Activated CD4-positive, alpha-beta T cell treated with anti-CD3 and anti-CD28 coated beads for 36 hours (primary cell): ENCODE measurements around the gene AP1M1. TPM values are rescaled to one million over a fixed set of nuclear protein-coding genes. Genes with fewer than 3 reads are reported as not detected.

Experiments
- ATAC-seq: fragments of 200-7000 bp; cut with Tn5 transposase; one replicate; pipeline ENCODE4 v1.10.0; 2021; ENCODE audit warnings: mild to moderate bottlenecking, moderate library complexity
- CTCF ChIA-PET: fragments of 350-600 bp; sonication (Branson Sonifier 250); formaldehyde crosslinking; loops from one replicate; lab custom pipeline; 2021; ENCODE audit warnings: antibody characterized with exemption; lab: Charles Lee
- POLR2A ChIA-PET: fragments of 350-600 bp; sonication (Branson Sonifier 250); formaldehyde crosslinking; loops from one replicate; lab custom pipeline; 2021; ENCODE audit warnings: antibody characterized with exemption, inconsistent platforms; lab: Charles Lee
- DNase-seq: peaks from one replicate; pipeline ENCODE4 v3.0.0-alpha.2; 2020
- H3K27ac Mint-ChIP-seq: one replicate; pipeline ENCODE4 v1.8.0; 2021; ENCODE audit warnings: mixed read lengths
- H3K27me3 Mint-ChIP-seq: one replicate; pipeline ENCODE4 v1.8.0; 2021; ENCODE audit warnings: mixed read lengths
- H3K36me3 Mint-ChIP-seq: one replicate; pipeline ENCODE4 v1.8.0; 2021; ENCODE audit warnings: low read depth, mixed read lengths
- H3K4me1 Mint-ChIP-seq: one replicate; pipeline ENCODE4 v1.8.0; 2021; ENCODE audit warnings: mixed read lengths
- H3K4me3 Mint-ChIP-seq: one replicate; pipeline ENCODE4 v1.8.0; 2021; ENCODE audit warnings: mild to moderate bottlenecking, moderate library complexity, mixed read lengths
- H3K9me3 Mint-ChIP-seq: one replicate; pipeline ENCODE4 v1.8.0; 2021; ENCODE audit warnings: low read depth, mixed read lengths
- intact Hi-C, 2 experiments: fragments of 100-400 bp; cut with DNase I in 1 of 2; cut with micrococcal nuclease in 1 of 2; formaldehyde crosslinking; loops; one replicate each; pipeline versions ENCODE4 v1.14.2 to v1.15.1; 2022 to 2024; cut with DNase I, micrococcal nuclease
- total RNA-seq, 2 experiments: library from RNA; stranded (reverse); gene quantifications; one replicate each; pipeline ENCODE4 v1.2.3, GENCODE V29; 2021

Gene AP1M1
- total RNA-seq, 2 experiments from 2014 or later, result 61.8 to 92.0 TPM

DNA sequence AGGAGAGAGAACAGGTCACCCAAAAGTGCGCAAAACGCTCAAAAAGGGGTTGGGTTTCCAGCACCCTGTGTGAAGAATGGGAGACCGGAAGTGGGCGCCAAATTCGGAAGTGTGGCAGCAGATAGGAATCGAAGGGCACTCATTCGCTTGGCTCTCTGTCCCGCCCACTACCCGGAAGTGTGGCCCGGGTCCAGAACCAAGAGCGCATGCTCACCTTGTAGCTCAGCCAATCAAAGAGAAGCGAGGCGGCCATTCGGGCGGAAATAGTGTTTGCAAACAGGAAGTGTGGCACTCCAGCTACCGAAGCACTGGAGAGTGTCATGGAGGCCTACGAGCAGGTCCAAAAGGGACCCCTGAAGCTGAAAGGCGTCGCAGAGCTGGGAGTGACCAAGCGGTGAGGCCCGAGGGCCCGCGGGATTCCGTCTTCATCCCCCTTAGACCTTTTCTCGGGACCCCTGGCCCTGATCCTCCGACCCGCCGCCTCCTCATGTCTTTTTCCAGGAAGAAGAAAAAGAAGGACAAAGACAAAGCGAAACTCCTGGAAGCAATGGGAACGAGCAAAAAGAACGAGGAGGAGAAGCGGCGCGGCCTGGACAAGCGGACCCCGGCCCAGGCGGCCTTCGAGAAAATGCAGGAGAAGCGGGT is 12.5 kb upstream of the AP1M1 start, which contains the start of gene FAM32A:
TSS of gene FAM32A (plus strand) at position 288 of the 645 bp plus-strand sequence. CDS start at position 321, 33 bp downstream.
- H3K9me3 Mint-ChIP-seq, result no peaks in the 10 kb centered on the region
- ATAC-seq (peak; percentile 98), DNase-seq (peak; percentile 99)
- H3K4me3 Mint-ChIP-seq, result peak within 1 kb of the TSS; percentile 100
- H3K27ac Mint-ChIP-seq, result peak within 1 kb of the TSS; percentile 97
- H3K4me1 Mint-ChIP-seq, result peaks cover 26% of the 10 kb centered on the region
- ChIA-PET POLR2A (interaction anchor here (0.7 to 1.7 kb wide), 7 partner anchors 12 to 399 kb away, joined by 3 to 19 read pairs (median 4); partner anchors contain the start of gene AP1M1), CTCF (interaction anchor here (0.6 to 4.0 kb wide), 27 partner anchors 10 to 1391 kb away, joined by 3 to 53 read pairs (median 4); partner anchors contain the start of genes AP1M1 and TPM4)
- no peaks in the 10 kb centered on the region for H3K27me3 Mint-ChIP-seq
- intact Hi-C loops, result loop anchor here (1.0 to 10.0 kb wide), 9 partner anchors 12 to 350 kb away; partner anchors contain the start of genes AP1M1 (in 2 of the 2), RAB8A (in 2 of the 2), C19orf44 (in 1 of the 2) and CALR3 (in 1 of the 2)
- peaks cover 23% of the 10 kb centered on the region for H3K36me3 Mint-ChIP-seq

- ChIA-PET CTCF (interaction anchor here (0.6 to 4.0 kb wide), 25 partner anchors 10 to 1392 kb away, joined by 3 to 53 read pairs (median 4); partner anchors contain the start of genes AP1M1 and TPM4), POLR2A (interaction anchor here (0.6 to 1.7 kb wide), 6 partner anchors 12 to 115 kb away, joined by 3 to 19 read pairs (median 3); partner anchors contain the start of gene AP1M1)
- H3K4me3 Mint-ChIP-seq, result peak overlapping the region; percentile 100
- peaks cover 26% of the 10 kb centered on the region for H3K4me1 Mint-ChIP-seq
- H3K9me3 Mint-ChIP-seq, result no peaks in the 10 kb centered on the region
- H3K36me3 Mint-ChIP-seq, result peaks cover 23% of the 10 kb centered on the region
- DNase-seq (peak; percentile 73), ATAC-seq (peak; percentile 14)
- peak overlapping the region; percentile 97 for H3K27ac Mint-ChIP-seq
- H3K27me3 Mint-ChIP-seq, result no peaks in the 10 kb centered on the region
- intact Hi-C loops, result loop anchor here (1.0 to 10.0 kb wide), 9 partner anchors 12 to 351 kb away; partner anchors contain the start of genes AP1M1 (in 2 of the 2), RAB8A (in 2 of the 2), C19orf44 (in 1 of the 2) and CALR3 (in 1 of the 2)
These were observed 12.0 kb upstream of the AP1M1 start for GRCh38 chr19:16185768-16186123.

DNA sequence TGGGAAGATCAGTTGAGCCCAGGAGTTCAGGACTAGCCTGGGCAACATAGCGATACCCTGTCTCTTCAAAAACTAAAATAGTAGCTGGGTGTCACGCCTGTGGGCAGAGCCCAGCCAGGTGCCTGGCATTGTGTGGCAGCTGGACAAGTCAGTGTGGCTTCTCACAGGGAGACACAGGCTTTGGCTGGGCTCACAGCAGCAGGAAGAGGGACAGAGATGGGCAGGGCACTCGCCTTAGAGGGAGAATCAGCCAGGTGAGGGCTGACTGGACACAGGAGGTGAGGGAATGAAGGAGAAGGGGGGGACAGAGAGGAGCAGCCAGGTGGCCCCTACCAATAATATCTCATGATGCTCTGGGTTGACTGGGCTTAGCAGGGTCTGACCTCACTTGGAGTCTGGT is 9.2 kb upstream of the AP1M1 start:
- Mint-ChIP-seq H3K27me3 (no peaks in the 10 kb centered on the region), H3K36me3 (peaks cover 33% of the 10 kb centered on the region), H3K4me1 (peaks cover 20% of the 10 kb centered on the region), H3K27ac (no peak overlapping the region), H3K4me3 (no peak overlapping the region), H3K9me3 (no peaks in the 10 kb centered on the region)
- CTCF ChIA-PET, result interaction anchor here (0.5 to 1.7 kb wide), 5 partner anchors 113 to 396 kb away, joined by 3 to 4 read pairs (median 3); no protein-coding TSS in a partner anchor
- DNase-seq (no peak), ATAC-seq (no peak)
- intact Hi-C loops, result loop anchor here in 1 of 2 experiments (10.0 kb wide), 1 partner anchor 354 kb away; no protein-coding TSS in a partner anchor
- POLR2A ChIA-PET, result interaction anchor here (0.6 kb wide), 1 partner anchor 1919 kb away, joined by 3 read pairs; no protein-coding TSS in a partner anchor

DNA sequence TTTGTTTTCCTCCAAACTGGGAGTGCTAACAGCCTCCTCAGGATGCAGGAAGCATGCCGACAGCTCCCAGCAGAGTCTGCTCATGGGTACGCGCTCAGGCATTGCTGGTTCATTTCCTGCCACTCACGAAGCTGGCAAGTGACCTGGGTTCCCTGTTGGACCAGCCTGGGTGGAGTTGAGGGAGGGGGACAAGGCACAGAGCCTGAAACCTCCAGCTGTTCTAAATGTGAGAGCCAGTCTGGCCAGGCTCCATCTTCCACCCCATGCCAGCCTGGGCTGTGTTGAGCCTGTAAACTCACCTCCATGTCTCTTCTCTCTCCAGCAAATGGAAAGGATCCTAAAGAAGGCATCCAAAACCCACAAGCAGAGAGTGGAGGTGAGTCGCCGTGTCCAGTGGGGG is 7.5 kb upstream of the AP1M1 start:
- no peaks in the 10 kb centered on the region for H3K27me3 Mint-ChIP-seq
- CTCF ChIA-PET, result interaction anchor here (0.9 kb wide), 1 partner anchor 104 kb away, joined by 3 read pairs; no protein-coding TSS in a partner anchor
- no peaks in the 10 kb centered on the region for H3K9me3 Mint-ChIP-seq
- H3K4me3 Mint-ChIP-seq, result no peak overlapping the region
- ATAC-seq (no peak), DNase-seq (no peak)
- H3K36me3 Mint-ChIP-seq, result peaks cover 33% of the 10 kb centered on the region
- POLR2A ChIA-PET, result no interaction called here
- H3K27ac Mint-ChIP-seq, result no peak overlapping the region
- peaks cover 16% of the 10 kb centered on the region for H3K4me1 Mint-ChIP-seq
- intact Hi-C loops, result no loop called here

DNA sequence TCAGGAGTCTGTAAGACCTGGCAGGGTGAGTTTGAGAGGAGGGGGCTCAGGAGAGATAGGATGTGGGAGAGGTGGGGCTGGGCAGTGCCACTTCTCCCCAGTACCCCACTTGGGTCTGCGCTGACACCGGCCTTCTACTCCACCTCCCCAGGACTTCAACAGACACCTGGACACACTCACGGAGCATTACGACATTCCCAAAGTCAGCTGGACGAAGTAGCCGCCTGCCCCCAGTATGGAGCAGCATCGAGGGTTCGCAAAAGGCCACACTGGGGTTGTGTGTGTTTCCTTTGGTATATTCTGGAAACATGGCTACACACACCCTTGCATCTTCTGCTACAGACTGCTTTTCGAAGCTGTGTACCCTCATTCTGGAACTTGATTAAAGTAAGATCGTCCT is 7.0 kb upstream of the AP1M1 start:
- POLR2A ChIA-PET, result no interaction called here
- H3K9me3 Mint-ChIP-seq, result no peaks in the 10 kb centered on the region
- H3K27me3 Mint-ChIP-seq, result no peaks in the 10 kb centered on the region
- intact Hi-C loops, result no loop called here
- no peak overlapping the region for H3K27ac Mint-ChIP-seq
- peaks cover 16% of the 10 kb centered on the region for H3K4me1 Mint-ChIP-seq
- H3K4me3 Mint-ChIP-seq, result no peak overlapping the region
- ATAC-seq (no peak), DNase-seq (no peak)
- CTCF ChIA-PET, result interaction anchor here (0.9 kb wide), 1 partner anchor 104 kb away, joined by 3 read pairs; no protein-coding TSS in a partner anchor
- peaks cover 29% of the 10 kb centered on the region for H3K36me3 Mint-ChIP-seq

- no peak for ATAC-seq
- intact Hi-C loops, result no loop called here
These were observed 6.3 kb upstream of the AP1M1 start for GRCh38 chr19:16191216-16191908.

DNA sequence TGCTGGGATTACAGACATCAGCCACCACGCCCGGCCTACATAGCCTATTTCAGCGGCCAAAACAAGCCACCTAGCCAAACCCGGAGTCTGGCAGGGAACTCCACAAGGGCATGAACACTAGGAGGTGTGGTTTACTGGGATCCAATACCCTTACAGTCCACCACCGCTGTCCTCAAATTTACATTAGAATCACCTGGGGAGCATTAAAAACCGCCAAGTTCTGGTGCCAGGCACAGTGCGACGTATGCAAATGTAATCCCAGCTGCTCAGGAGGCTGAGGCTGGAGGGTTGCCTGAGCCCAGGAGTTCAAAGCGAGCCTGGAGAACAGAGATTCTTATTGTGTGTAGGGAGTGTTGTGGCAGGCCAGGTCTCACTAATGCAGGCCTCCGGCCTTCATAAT is 4.2 kb upstream of the AP1M1 start:
- ChIA-PET POLR2A (no interaction called here), CTCF (interaction anchor here (0.8 kb wide), 1 partner anchor 123 kb away, joined by 3 read pairs; no protein-coding TSS in a partner anchor)
- H3K27ac Mint-ChIP-seq, result no peak overlapping the region

More at GRCh38 chr19:16191216-16191908, 6.3 kb upstream of the AP1M1 start:
- Mint-ChIP-seq H3K36me3 (peaks cover 28% of the 10 kb centered on the region), H3K27ac (no peak overlapping the region), H3K4me3 (no peak overlapping the region), H3K9me3 (no peaks in the 10 kb centered on the region), H3K4me1 (peaks cover 14% of the 10 kb centered on the region), H3K27me3 (no peaks in the 10 kb centered on the region)
- CTCF ChIA-PET, result interaction anchor here (0.9 kb wide), 1 partner anchor 105 kb away, joined by 3 read pairs; no protein-coding TSS in a partner anchor
- DNase-seq, result no peak
- POLR2A ChIA-PET, result no interaction called here

GRCh38 chr19:16197188-16197621 is 506 bp upstream of the AP1M1 start:
- ChIA-PET POLR2A (interaction anchor here (0.5 to 1.5 kb wide), 5 partner anchors 12 to 485 kb away, joined by 3 to 19 read pairs (median 3); partner anchors contain the start of genes FAM32A and RAB8A), CTCF (interaction anchor here (0.9 to 1.3 kb wide), 4 partner anchors 10 to 189 kb away, joined by 3 to 15 read pairs (median 4); partner anchors contain the start of gene FAM32A)
- DNase-seq (no peak), ATAC-seq (no peak)
- Mint-ChIP-seq H3K9me3 (no peaks in the 10 kb centered on the region), H3K36me3 (peaks cover 7% of the 10 kb centered on the region), H3K4me3 (peak overlapping the region; percentile 83), H3K27ac (peak overlapping the region; percentile 96), H3K4me1 (peaks cover 27% of the 10 kb centered on the region), H3K27me3 (no peaks in the 10 kb centered on the region)
- intact Hi-C loops, result loop anchor here (1.0 to 5.0 kb wide), 11 partner anchors 12 to 1072 kb away; partner anchors contain the start of genes FAM32A (in 2 of the 2), C19orf44 (in 1 of the 2), CALR3 (in 1 of the 2) and CHERP (in 1 of the 2)

More for the DNA sequence above, 4.2 kb upstream of the AP1M1 start:
- intact Hi-C loops, result no loop called here
- Mint-ChIP-seq H3K27me3 (no peaks in the 10 kb centered on the region), H3K4me3 (no peak overlapping the region), H3K36me3 (peaks cover 21% of the 10 kb centered on the region), H3K9me3 (no peaks in the 10 kb centered on the region), H3K4me1 (peaks cover 7% of the 10 kb centered on the region)
- DNase-seq (no peak), ATAC-seq (no peak)

DNA sequence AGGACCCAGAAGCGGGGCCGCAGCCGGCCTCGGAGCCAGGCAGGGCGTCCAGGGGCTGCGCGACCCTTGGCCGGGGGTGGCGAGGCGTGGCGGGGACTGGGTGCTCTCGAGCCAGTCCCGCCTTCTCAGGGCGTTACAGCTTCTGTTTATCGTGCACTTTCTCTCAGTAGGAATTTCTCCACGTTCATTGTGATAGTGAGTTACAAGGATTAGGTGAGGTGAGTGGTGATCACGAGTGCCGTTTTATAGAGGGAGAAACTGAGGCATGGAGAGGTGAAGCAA is 600 bp downstream of the AP1M1 start:
- ChIA-PET CTCF (interaction anchor here (1.0 to 1.3 kb wide), 4 partner anchors 11 to 158 kb away, joined by 3 to 15 read pairs (median 4); partner anchors contain the start of gene FAM32A), POLR2A (interaction anchor here (0.6 to 1.5 kb wide), 5 partner anchors 13 to 985 kb away, joined by 3 to 19 read pairs (median 3); partner anchors contain the start of genes FAM32A and RAB8A)
- no peaks in the 10 kb centered on the region for H3K9me3 Mint-ChIP-seq
- peak overlapping the region; percentile 83 for H3K4me3 Mint-ChIP-seq
- DNase-seq (no peak), ATAC-seq (no peak)
- intact Hi-C loops, result loop anchor here in 1 of 2 experiments (5.0 kb wide), 1 partner anchor 344 kb away; the partner anchor contains the start of gene CHERP
- no peaks in the 10 kb centered on the region for H3K27me3 Mint-ChIP-seq
- peak overlapping the region; percentile 60 for H3K27ac Mint-ChIP-seq
- peaks cover 37% of the 10 kb centered on the region for H3K4me1 Mint-ChIP-seq
- H3K36me3 Mint-ChIP-seq, result peaks cover 9% of the 10 kb centered on the region

DNA sequence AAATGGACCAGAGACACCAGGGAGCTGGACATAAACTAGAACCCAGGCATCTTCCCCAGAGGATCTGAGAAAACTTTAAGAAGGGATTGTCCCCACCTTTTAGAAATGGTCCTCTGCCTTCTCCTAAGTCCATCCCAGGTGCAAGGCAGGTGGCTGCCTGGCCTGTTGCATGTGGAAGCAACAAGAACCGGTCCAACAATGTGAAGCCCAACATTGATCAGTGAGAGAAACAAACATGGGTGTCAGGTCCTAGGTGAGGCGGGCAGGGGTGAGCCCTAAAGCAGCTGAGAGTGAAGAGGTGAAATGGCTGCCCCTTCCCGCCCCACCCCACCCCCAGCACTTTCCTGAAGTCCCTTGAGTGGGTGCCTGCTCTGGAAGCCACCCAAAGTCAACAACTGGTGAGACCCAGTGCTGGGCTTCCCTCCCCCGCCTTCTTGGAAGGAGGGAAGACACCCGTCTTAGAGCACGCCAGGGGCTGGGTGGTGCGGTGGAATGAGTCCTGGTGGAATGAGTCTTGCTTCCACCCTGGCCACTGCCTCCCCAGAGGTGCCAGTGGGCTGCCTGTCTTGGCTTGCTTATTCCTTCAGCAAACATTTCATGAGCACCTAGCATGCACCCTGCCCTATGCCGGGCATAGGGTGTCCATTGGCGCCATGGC is 1.7 kb downstream of the AP1M1 start:
- H3K4me3 Mint-ChIP-seq, result peak overlapping the region; percentile 83
- peaks cover 37% of the 10 kb centered on the region for H3K4me1 Mint-ChIP-seq
- H3K27me3 Mint-ChIP-seq, result no peaks in the 10 kb centered on the region
- POLR2A ChIA-PET, result no interaction called here
- CTCF ChIA-PET, result interaction anchor here (0.9 to 1.3 kb wide), 2 partner anchors 14 to 89 kb away, joined by 3 to 4 read pairs; no protein-coding TSS in a partner anchor
- H3K27ac Mint-ChIP-seq, result peak overlapping the region; percentile 60
- no peak for DNase-seq
- H3K36me3 Mint-ChIP-seq, result peaks cover 14% of the 10 kb centered on the region
- no peak for ATAC-seq
- no peaks in the 10 kb centered on the region for H3K9me3 Mint-ChIP-seq
- intact Hi-C loops, result loop anchor here in 1 of 2 experiments (5.0 kb wide), 1 partner anchor 343 kb away; the partner anchor contains the start of gene CHERP
